Astrocyte (in vitro differentiated cells and primary cell): Measurements from ENCODE around the gene ZNF74. TPM values are rescaled to one million over a fixed set of nuclear protein-coding genes. Genes with fewer than 3 reads are reported as not detected.
A peak's percentile ranks its signal among the peaks of the same experiment; 100 is the strongest.

Source experiments
- DNase-seq: peaks from one replicate; pipeline ENCODE4 v3.0.0-alpha.2; 2010; ENCODE audit warnings: low read depth
- FAIRE-seq: peaks from 2 replicates; lab custom pipeline; 2011; peaks lifted over from hg19 to GRCh38; lab: Jason Lieb, UNC
- H2AFZ ChIP-seq: 2 replicates; pipeline ENCODE4 v1.6.0; 2012; ENCODE audit warnings: low read depth, low read length, inconsistent platforms
- H3K27ac ChIP-seq: 2 replicates; pipeline ENCODE4 v1.5.1; 2011; ENCODE audit warnings: low read depth, low read length, inconsistent platforms
- H3K27me3 ChIP-seq: 2 replicates; pipeline ENCODE4 v1.6.0; 2011; ENCODE audit warnings: low read length, inconsistent platforms; ENCODE audit not compliant: insufficient read depth
- H3K36me3 ChIP-seq: 2 replicates; pipeline ENCODE4 v1.5.1; 2011; ENCODE audit warnings: low read length, inconsistent platforms; ENCODE audit not compliant: insufficient read depth
- H3K4me1 ChIP-seq: 2 replicates; pipeline ENCODE4 v1.5.1; 2011; ENCODE audit warnings: low read length, inconsistent platforms; ENCODE audit not compliant: insufficient read depth
- H3K4me2 ChIP-seq: 2 replicates; pipeline ENCODE4 v1.6.0; 2012; ENCODE audit warnings: low read length, inconsistent platforms
- H3K4me3 ChIP-seq: 2 replicates; pipeline ENCODE4 v1.5.1; 2011; ENCODE audit warnings: low read depth, mild to moderate bottlenecking, low read length, inconsistent platforms; ENCODE audit not compliant: insufficient read depth
- H3K79me2 ChIP-seq: 2 replicates; pipeline ENCODE4 v1.6.0; 2012; ENCODE audit warnings: mild to moderate bottlenecking, low read length, inconsistent platforms; ENCODE audit not compliant: insufficient read depth
- H3K9ac ChIP-seq: 2 replicates; pipeline ENCODE4 v1.6.0; 2012; ENCODE audit warnings: mild to moderate bottlenecking, low read length, inconsistent platforms
- H3K9me3 ChIP-seq: 2 replicates; pipeline ENCODE4 v1.5.1; 2012; ENCODE audit warnings: low read depth, mild to moderate bottlenecking, low read length, inconsistent platforms; ENCODE audit not compliant: insufficient read depth
- H4K20me1 ChIP-seq: 2 replicates; pipeline ENCODE4 v1.6.0; 2012; ENCODE audit warnings: low read length, inconsistent platforms; ENCODE audit not compliant: insufficient read depth
- H3K27ac Mint-ChIP-seq: one replicate; pipeline ENCODE4 v1.8.0; 2021; ENCODE audit warnings: mild to moderate bottlenecking, mixed read lengths; ENCODE audit not compliant: unreplicated experiment
- H3K27me3 Mint-ChIP-seq: one replicate; pipeline ENCODE4 v1.8.0; 2021; ENCODE audit warnings: low read depth, mixed read lengths; ENCODE audit not compliant: unreplicated experiment
- H3K36me3 Mint-ChIP-seq: one replicate; pipeline ENCODE4 v1.8.0; 2021; ENCODE audit warnings: low read depth, mixed read lengths; ENCODE audit not compliant: unreplicated experiment
- H3K4me1 Mint-ChIP-seq: one replicate; pipeline ENCODE4 v1.8.0; 2021; ENCODE audit warnings: low read depth, mixed read lengths; ENCODE audit not compliant: unreplicated experiment
- H3K4me3 Mint-ChIP-seq: one replicate; pipeline ENCODE4 v1.8.0; 2021; ENCODE audit warnings: mild to moderate bottlenecking, moderate library complexity, mixed read lengths; ENCODE audit not compliant: unreplicated experiment
- H3K9me3 Mint-ChIP-seq: one replicate; pipeline ENCODE4 v1.8.0; 2021; ENCODE audit warnings: mild to moderate bottlenecking, mixed read lengths; ENCODE audit not compliant: unreplicated experiment
- CTCF ChIP-seq: IDR thresholded peaks from 2 replicates; pipeline ENCODE4 v1.5.1; 2011; ENCODE audit warnings: low read depth, mild to moderate bottlenecking, inconsistent platforms, low read length, moderate library complexity; ENCODE audit not compliant: insufficient read depth
- EZH2 ChIP-seq: IDR thresholded peaks from 2 replicates; pipeline ENCODE4 v1.6.1; 2012; ENCODE audit warnings: mild to moderate bottlenecking, low read length, inconsistent platforms; ENCODE audit not compliant: insufficient read depth
- total RNA-seq: library from RNA; stranded (reverse); gene quantifications from 2 replicates; pipeline ENCODE4 v1.2.1, GENCODE V29; 2021

Gene ZNF74
- total RNA-seq, 1 donor from 2014 or later: 14.2 TPM

GRCh38 chr22:20430101-20430719, 36.3 kb downstream of the ZNF74 start:
- Histone ChIP-seq H3K4me2 (peak overlapping the region; percentile 85), H3K9me3 (no peaks in the 10 kb centered on the region), H4K20me1 (peaks cover 89% of the 10 kb centered on the region), H3K36me3 (peaks cover 7% of the 10 kb centered on the region), H3K79me2 (peaks cover 46% of the 10 kb centered on the region), H3K4me1 (peaks cover 10% of the 10 kb centered on the region), H3K27ac (no peak overlapping the region), H3K9ac (no peak overlapping the region), H3K4me3 (no peak overlapping the region), H2AFZ (no peak overlapping the region), H3K27me3 (no peaks in the 10 kb centered on the region)
- peaks cover 4% of the 10 kb centered on the region for H3K9me3 Mint-ChIP-seq
- TF ChIP-seq EZH2 (no peak), CTCF (no peak)
- H3K27ac Mint-ChIP-seq: no peak overlapping the region
- peaks cover 45% of the 10 kb centered on the region for H3K27me3 Mint-ChIP-seq
- peaks cover 26% of the 10 kb centered on the region for H3K36me3 Mint-ChIP-seq
- H3K4me3 Mint-ChIP-seq: no peak overlapping the region
- FAIRE-seq (no peak), DNase-seq (no peak)
- H3K4me1 Mint-ChIP-seq: peaks cover under 1% of the 10 kb centered on the region

GRCh38 chr22:20430720-20431510, 37.0 kb downstream of the ZNF74 start:
- H3K9ac ChIP-seq: no peak overlapping the region
- H3K79me2 ChIP-seq: peaks cover 53% of the 10 kb centered on the region
- H3K4me3 Mint-ChIP-seq: no peak overlapping the region
- H3K27ac ChIP-seq: no peak overlapping the region
- no peaks in the 10 kb centered on the region for H3K27me3 ChIP-seq
- H3K4me1 ChIP-seq: peaks cover 16% of the 10 kb centered on the region
- peaks cover 96% of the 10 kb centered on the region for H4K20me1 ChIP-seq
- H3K27ac Mint-ChIP-seq: no peak overlapping the region
- H3K4me2 ChIP-seq: peak overlapping the region; percentile 85
- DNase-seq (peak; percentile 35), FAIRE-seq (no peak)
- no peaks in the 10 kb centered on the region for H3K9me3 ChIP-seq
- H2AFZ ChIP-seq: no peak overlapping the region
- no peak for TF ChIP-seq EZH2
- no peak for TF ChIP-seq CTCF
- H3K27me3 Mint-ChIP-seq: peaks cover 51% of the 10 kb centered on the region
- peaks cover 5% of the 10 kb centered on the region for H3K4me1 Mint-ChIP-seq
- H3K4me3 ChIP-seq: peak overlapping the region; percentile 28
- H3K9me3 Mint-ChIP-seq: peaks cover 4% of the 10 kb centered on the region
- H3K36me3 Mint-ChIP-seq: peaks cover 29% of the 10 kb centered on the region
- H3K36me3 ChIP-seq: peaks cover 7% of the 10 kb centered on the region
